Gastroesophageal sphincter (tissue), 4 donors: Measurements from ENCODE around the gene KIF2A. TPM values are rescaled to one million over a fixed set of nuclear protein-coding genes. Genes with fewer than 3 reads are reported as not detected.
"Not testable (repeated sequence)": the region's sequence is repeated elsewhere in the genome, so short reads cannot be mapped to it uniquely, and the experiment has no call there.

Experiments used
- ATAC-seq: fragments of 150-250 bp; one replicate; pipeline ENCODE4 v1.9.1; 2016; ENCODE audit warnings: mild to moderate bottlenecking, moderate library complexity
- H3K27ac ChIP-seq, 4 donors: fragments of 200-600 bp; sonication (generic) in 3 of 4; 1 replicate in 3 of 4; 2 replicates in 1 of 4; pipeline ENCODE4 v1.5.1; 2016 to 2019
- H3K27me3 ChIP-seq: fragments of 200-600 bp; sonication (generic); one replicate; pipeline ENCODE4 v1.5.1; 2019
- H3K36me3 ChIP-seq, 2 donors: fragments of 200-600 bp; sonication (generic); one replicate each; pipeline ENCODE4 v1.5.1; 2019; ENCODE audit warnings: control low read depth in 1 of 2
- H3K4me1 ChIP-seq, 3 donors: fragments of 200-600 bp; sonication (generic); 1 replicate in 2 of 3; 2 replicates in 1 of 3; pipeline ENCODE4 v1.5.1; 2016 to 2019; ENCODE audit warnings: control low read depth in 2 of 3
- H3K4me3 ChIP-seq, 2 donors: fragments of 200-600 bp; sonication (generic); one replicate each; pipeline ENCODE4 v1.5.1; 2019; ENCODE audit warnings: mild to moderate bottlenecking in 1 of 2, moderate library complexity in 1 of 2
- H3K9me3 ChIP-seq, 3 donors: fragments of 200-600 bp; sonication (generic); one replicate each; pipeline ENCODE4 v1.5.1; 2017 to 2019; ENCODE audit warnings: control low read depth in 2 of 3
- CTCF ChIP-seq, 4 experiments: fragments of 200-600 bp in 2 of 4; fragments of 450-650 bp in 2 of 4; sonication (generic) in 1 of 4; IDR thresholded peaks; one replicate each; pipeline ENCODE4 v1.5.1; 2017 to 2019; ENCODE audit warnings: antibody characterized with exemption in 4 of 4, mild to moderate bottlenecking in 2 of 4, moderate library complexity in 2 of 4
- EP300 ChIP-seq: sonication (generic); formaldehyde crosslinking; IDR thresholded peaks from one replicate; pipeline ENCODE4 v1.6.1; 2017; ENCODE audit warnings: antibody characterized with exemption, mild to moderate bottlenecking
- POLR2A ChIP-seq, 2 donors: fragments of 450-650 bp; IDR thresholded peaks; one replicate each; pipeline ENCODE4 v1.6.1; 2017; ENCODE audit warnings: antibody characterized with exemption in 2 of 2, mild to moderate bottlenecking in 2 of 2, moderate library complexity in 1 of 2
- POLR2AphosphoS5 ChIP-seq: sonication (generic); formaldehyde crosslinking; IDR thresholded peaks from one replicate; pipeline ENCODE4 v1.6.1; 2017; ENCODE audit warnings: antibody characterized with exemption
- WGBS, 2 donors: methylation state at CpG; one replicate each; pipeline ENCODE4 v1.1.5; 2018; ENCODE audit warnings: low coverage in 1 of 2; 5-methylcytosine and 5-hydroxymethylcytosine counted together
- total RNA-seq, 4 donors: library from RNA; depleted of rRNA; stranded (reverse); fragments of >200 nt; gene quantifications; one replicate each; pipeline ENCODE4 v1.1.0, GENCODE V29; 2016

Gene KIF2A
- total RNA-seq, 4 donors from 2014 or later, result 27.1 to 50.6 (median 33.6) TPM

GRCh38 chr5:62286834-62287233 is 19.2 kb upstream of the KIF2A start:
- H3K27me3 ChIP-seq, result no peaks in the 10 kb centered on the region
- H3K36me3 ChIP-seq, result no peaks in the 10 kb centered on the region
- 63 to 81% methylated on average over 3 of the region's 3 CpGs for WGBS, 2 donors
- H3K9me3 ChIP-seq, result no peaks in the 10 kb centered on the region
- H3K4me1 ChIP-seq, result no peaks in the 10 kb centered on the region
- ATAC-seq, result no peak
- TF ChIP-seq CTCF (IDR thresholded peaks at IDR 0.05) (no peak), EP300 (no peak), POLR2AphosphoS5 (no peak), POLR2A (IDR thresholded peaks at IDR 0.05) (no peak)
- H3K27ac ChIP-seq, result no peak overlapping the region
- no peak overlapping the region for H3K4me3 ChIP-seq

GRCh38 chr5:62287237-62287636 is 18.8 kb upstream of the KIF2A start:
- no peaks in the 10 kb centered on the region for H3K27me3 ChIP-seq
- H3K4me1 ChIP-seq, result no peaks in the 10 kb centered on the region
- TF ChIP-seq POLR2A (IDR thresholded peaks at IDR 0.05) (no peak), POLR2AphosphoS5 (no peak), CTCF (IDR thresholded peaks at IDR 0.05) (no peak), EP300 (no peak)
- WGBS, 2 donors, result 89 to 100% methylated on average over 1 to 3 of the region's 3 CpGs
- no peak overlapping the region for H3K27ac ChIP-seq
- H3K36me3 ChIP-seq, result no peaks in the 10 kb centered on the region
- H3K9me3 ChIP-seq, result no peaks in the 10 kb centered on the region
- H3K4me3 ChIP-seq, result no peak overlapping the region
- ATAC-seq, result no peak

- Histone ChIP-seq H3K27me3 (no peaks in the 10 kb centered on the region), H3K9me3 (no peaks in the 10 kb centered on the region), H3K4me3 (no peak overlapping the region), H3K4me1 (no peaks in the 10 kb centered on the region), H3K36me3 (no peaks in the 10 kb centered on the region), H3K27ac (no peak overlapping the region)
- TF ChIP-seq POLR2A (IDR thresholded peaks at IDR 0.05), result no peak
- no peak for TF ChIP-seq POLR2AphosphoS5
- TF ChIP-seq CTCF (IDR thresholded peaks at IDR 0.05), result no peak
- TF ChIP-seq EP300, result no peak
- 86 to 89% methylated on average over 1 of the region's 1 CpG for WGBS, 2 donors
- no peak for ATAC-seq
Measured at GRCh38 chr5:62288118-62288517, 17.9 kb upstream of the KIF2A start.

- Histone ChIP-seq H3K27ac (no peak overlapping the region), H3K4me3 (no peak overlapping the region), H3K36me3 (no peaks in the 10 kb centered on the region), H3K27me3 (no peaks in the 10 kb centered on the region), H3K9me3 (no peaks in the 10 kb centered on the region), H3K4me1 (no peaks in the 10 kb centered on the region)
- TF ChIP-seq EP300 (no peak), POLR2A (IDR thresholded peaks at IDR 0.05) (no peak), CTCF (IDR thresholded peaks at IDR 0.05) (no peak), POLR2AphosphoS5 (no peak)
- no peak for ATAC-seq
Measured at GRCh38 chr5:62289813-62290212, 16.2 kb upstream of the KIF2A start.

- not testable (repeated sequence) for H3K27ac ChIP-seq, H3K9me3 ChIP-seq, H3K4me1 ChIP-seq, H3K4me3 ChIP-seq, ATAC-seq, H3K36me3 ChIP-seq, H3K27me3 ChIP-seq
- 71% methylated on average over 8 of the region's 11 CpGs; no CpG with 5 or more reads in 1 of the 2 donors for WGBS, 2 donors
Measured at GRCh38 chr5:62291829-62292228, 14.2 kb upstream of the KIF2A start.

- WGBS, 2 donors, result 78 to 100% methylated on average over 1 to 2 of the region's 2 CpGs
- TF ChIP-seq EP300, result no peak
- TF ChIP-seq CTCF (IDR thresholded peaks at IDR 0.05), result no peak
- no peak for TF ChIP-seq POLR2AphosphoS5
- H3K9me3 ChIP-seq, result no peaks in the 10 kb centered on the region
- ATAC-seq, result no peak
- no peaks in the 10 kb centered on the region for H3K36me3 ChIP-seq
- no peaks in the 10 kb centered on the region for H3K27me3 ChIP-seq
- no peak overlapping the region for H3K27ac ChIP-seq
- no peaks in the 10 kb centered on the region for H3K4me1 ChIP-seq
- H3K4me3 ChIP-seq, result no peak overlapping the region
Measured at GRCh38 chr5:62296998-62297397, 9.0 kb upstream of the KIF2A start.
